HG03280 (cell line): ENCODE measurements around the gene RRAGC.
"Not testable (repeated sequence)": the region's sequence is repeated elsewhere in the genome, so short reads cannot be mapped to it uniquely, and the experiment has no call there.

Source experiments
- ATAC-seq: cut with Tn5 transposase; IDR thresholded peaks from one replicate; pipeline ENCODE4 v1.9.1; 2021; ENCODE audit warnings: mild to moderate bottlenecking, moderate library complexity; ENCODE audit not compliant: unreplicated experiment

The RRAGC gene

GRCh38 chr1:38858833-38859560 lies 575 bp downstream of the RRAGC start:
- ATAC-seq, result peak; percentile 26

- no peak for ATAC-seq
Observed at GRCh38 chr1:38852780-38853179, 6.8 kb downstream of the RRAGC start.

GRCh38 chr1:38848071-38848470 lies 11.5 kb downstream of the RRAGC start:
- ATAC-seq, result no peak

GRCh38 chr1:38846210-38846609 lies 13.4 kb downstream of the RRAGC start:
- no peak for ATAC-seq

- ATAC-seq, result not testable (repeated sequence)
Observed at GRCh38 chr1:38845088-38845487, 14.5 kb downstream of the RRAGC start.

DNA sequence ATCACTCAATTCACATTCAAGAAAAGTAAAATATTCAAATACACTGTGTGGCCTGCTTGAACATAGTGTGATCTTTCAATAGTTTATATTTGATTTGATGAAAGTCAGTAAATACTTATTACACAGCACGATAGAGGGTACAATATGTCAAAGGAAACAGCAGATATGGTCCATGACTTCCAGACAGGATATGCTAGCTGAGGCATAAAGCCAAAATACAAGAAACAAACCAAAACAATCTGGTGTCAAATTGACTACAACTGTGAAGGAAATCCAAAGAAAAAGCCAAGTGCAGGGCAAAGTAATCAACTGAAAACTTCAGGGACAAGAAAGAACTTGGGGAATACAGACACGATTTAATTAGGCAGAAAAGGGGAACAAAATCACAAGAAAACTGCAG lies 19.3 kb downstream of the RRAGC start:
- no peak for ATAC-seq

GRCh38 chr1:38839363-38839762 lies 20.2 kb downstream of the RRAGC start:
- ATAC-seq, result no peak

- not testable (repeated sequence) for ATAC-seq
Observed at GRCh38 chr1:38836316-38836715, 23.3 kb downstream of the RRAGC start.

DNA sequence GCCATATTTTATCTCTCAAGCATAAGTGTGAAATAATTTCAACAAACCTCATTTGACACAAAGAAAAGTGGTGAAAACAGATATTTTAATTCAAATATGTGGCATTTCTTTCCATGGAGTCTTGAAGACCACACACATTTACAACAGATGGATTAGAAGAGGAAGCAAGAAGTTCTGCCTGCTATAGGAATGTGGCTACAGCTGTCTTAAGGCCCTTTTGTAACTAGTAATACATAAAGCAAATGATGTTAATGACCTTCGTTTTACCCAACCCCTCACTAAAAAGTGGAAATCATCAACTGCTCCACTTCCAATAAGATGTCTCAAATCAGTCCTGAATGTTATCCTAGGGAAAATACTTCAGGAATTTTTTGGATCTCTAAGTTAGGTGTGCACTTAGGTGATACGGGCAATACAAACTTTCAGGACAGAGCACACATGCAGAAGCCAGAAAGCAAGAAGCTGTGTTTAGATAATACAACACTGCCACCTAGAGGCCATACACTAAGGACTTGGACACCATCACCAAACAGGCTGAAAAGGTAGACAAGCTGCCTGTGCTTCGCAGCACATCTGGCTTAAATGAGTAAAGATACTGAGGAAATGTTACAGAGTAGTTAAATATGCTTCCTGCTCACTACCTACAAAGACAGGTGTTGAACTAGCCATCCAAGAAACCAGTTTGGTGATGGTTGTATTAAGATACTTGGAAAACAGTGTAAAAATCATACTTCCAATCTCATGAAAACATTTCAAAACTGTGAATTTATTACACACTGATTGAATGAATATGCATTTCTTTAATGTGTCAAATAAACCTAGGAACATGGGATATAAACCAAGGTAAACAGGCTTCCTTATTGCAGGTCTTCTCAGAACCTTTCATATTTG lies 24.4 kb downstream of the RRAGC start:
- ATAC-seq, result peak; percentile 54

DNA sequence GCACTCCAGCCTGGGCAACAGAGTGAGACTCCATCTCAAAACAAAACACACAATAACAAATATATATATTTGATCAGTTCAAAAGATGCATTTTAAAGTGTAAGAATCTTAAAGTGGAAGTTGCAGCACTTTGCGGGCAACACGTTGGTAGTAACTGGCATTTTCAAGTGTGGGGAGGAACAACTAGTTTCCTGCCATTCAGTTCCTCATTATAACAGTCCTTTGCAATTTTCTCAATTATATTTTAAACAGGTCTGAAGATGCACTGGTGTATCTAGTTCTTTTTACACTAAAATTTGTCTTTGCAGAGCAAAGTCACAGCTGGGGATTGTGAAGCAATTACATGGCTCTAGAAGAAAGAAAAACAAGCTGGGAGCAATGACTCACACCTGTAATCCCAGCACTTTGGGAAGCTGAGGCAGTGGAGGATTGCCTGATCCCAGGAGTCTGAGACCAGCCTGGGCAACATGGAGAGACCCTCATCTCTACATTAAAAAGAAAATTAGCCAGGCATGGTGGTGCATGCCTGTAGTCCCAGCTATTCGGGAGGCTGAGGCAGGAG lies 25.3 kb downstream of the RRAGC start:
- ATAC-seq, result no peak

GRCh38 chr1:38833146-38833545 lies 26.4 kb downstream of the RRAGC start:
- no peak for ATAC-seq

DNA sequence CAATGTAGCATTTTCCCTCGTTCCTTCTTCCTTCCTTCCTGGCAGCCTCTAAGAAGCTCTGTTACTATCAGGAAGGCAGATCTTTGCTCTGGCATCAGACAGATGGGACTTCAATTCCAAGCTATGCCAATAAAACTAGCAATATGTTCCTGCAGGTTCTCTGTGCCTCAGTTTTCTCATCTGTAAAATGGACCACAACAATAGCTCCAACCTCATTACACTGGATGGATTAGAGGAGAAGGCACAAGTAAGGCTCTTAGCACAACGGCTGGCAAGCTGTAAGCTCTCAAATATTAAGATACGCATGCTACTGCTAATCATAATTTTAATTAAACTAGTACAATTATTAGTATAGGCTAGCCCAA lies 27.2 kb downstream of the RRAGC start:
- no peak for ATAC-seq

DNA sequence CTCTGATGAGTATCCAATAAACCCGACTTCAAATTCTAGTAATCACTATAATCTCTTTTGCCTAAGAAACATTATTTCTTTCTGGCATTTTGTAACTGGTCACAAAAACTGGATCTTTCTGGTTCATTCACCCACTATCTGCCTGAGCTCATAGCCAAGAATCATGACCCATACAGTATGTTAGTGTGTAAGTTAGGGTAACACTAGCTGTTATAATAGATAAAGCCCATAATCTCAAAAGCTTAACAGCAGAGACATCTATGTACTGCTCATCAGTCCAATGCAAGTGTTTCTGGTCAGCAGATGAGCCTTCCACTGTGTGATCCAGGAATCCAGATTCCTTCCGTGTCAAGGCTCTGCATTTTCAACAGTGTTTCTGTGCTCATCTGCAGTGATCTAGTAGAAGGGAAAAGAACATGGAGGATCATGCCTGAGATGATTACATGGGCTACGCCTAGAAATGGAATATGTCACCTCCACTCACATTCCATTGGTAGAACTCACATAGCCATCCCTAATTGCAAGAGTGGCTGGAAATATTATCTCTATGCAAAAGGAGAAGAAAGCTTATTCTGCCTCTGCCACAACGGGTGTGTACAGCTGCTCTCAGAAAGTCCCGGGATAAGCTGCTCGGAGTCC lies 27.7 kb downstream of the RRAGC start:
- no peak for ATAC-seq

- ATAC-seq, result no peak
Observed at GRCh38 chr1:38829368-38829767, 30.2 kb downstream of the RRAGC start.

DNA sequence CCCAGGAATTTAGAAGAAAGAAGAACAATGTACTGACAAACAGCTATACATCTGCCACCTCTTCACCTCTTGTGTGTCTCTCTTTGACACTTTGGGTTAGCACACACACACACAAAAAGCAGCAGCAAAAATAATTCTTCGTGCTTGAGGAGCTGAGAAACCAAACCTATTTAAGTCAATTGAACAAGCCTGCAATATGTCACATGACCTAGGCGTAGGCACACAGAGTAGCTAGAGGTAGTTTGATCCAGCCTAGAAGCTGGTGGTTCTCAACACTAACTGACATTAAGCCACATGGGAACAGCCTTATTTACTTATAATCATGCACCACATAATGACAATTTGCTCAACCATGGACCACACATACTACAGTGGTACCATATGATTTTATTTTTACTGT lies 32.3 kb downstream of the RRAGC start:
- no peak for ATAC-seq

- no peak for ATAC-seq
Observed at GRCh38 chr1:38826886-38827285, 32.7 kb downstream of the RRAGC start.

GRCh38 chr1:38826262-38826661 lies 33.3 kb downstream of the RRAGC start:
- no peak for ATAC-seq

GRCh38 chr1:38820860-38821259 lies 38.7 kb downstream of the RRAGC start:
- no peak for ATAC-seq

DNA sequence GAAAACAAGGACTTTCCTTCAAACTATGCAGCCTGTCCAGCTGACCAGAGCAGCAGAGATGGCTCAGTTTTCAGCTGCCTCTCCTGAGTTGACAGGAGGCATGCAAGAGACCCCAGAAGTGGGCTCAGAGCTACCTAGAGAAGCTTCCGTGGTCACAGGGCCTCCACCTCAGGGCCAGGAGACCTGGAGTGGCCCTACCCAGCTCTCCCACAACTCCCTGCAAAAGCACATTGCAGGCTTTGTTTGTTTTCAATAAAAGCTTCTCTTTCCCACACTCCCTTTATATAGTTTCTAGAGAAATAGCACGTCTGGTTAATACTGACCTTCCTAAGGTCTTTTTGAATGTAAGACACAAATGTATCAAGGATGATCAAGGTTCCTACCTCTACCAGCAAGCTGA lies 40.1 kb downstream of the RRAGC start:
- ATAC-seq, result no peak

DNA sequence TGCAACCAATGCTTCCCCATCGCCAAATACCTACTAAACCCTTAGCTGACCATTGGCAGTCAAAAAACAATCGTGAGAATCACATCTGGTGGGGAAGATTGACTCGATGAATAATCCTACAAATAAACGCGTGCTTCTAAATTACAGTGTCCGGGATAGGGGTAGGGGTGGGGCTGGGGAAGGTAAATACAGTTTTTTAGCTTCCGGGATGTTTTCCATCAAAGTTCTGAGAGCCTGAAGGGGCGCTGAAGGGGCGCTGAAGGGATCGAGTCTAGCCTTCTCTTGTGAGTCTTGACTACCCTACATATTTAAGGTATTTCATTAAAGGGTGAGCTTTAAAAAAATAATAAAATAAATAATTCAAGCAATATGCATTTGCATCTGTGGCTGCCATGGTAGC lies 40.5 kb downstream of the RRAGC start:
- ATAC-seq, result no peak

DNA sequence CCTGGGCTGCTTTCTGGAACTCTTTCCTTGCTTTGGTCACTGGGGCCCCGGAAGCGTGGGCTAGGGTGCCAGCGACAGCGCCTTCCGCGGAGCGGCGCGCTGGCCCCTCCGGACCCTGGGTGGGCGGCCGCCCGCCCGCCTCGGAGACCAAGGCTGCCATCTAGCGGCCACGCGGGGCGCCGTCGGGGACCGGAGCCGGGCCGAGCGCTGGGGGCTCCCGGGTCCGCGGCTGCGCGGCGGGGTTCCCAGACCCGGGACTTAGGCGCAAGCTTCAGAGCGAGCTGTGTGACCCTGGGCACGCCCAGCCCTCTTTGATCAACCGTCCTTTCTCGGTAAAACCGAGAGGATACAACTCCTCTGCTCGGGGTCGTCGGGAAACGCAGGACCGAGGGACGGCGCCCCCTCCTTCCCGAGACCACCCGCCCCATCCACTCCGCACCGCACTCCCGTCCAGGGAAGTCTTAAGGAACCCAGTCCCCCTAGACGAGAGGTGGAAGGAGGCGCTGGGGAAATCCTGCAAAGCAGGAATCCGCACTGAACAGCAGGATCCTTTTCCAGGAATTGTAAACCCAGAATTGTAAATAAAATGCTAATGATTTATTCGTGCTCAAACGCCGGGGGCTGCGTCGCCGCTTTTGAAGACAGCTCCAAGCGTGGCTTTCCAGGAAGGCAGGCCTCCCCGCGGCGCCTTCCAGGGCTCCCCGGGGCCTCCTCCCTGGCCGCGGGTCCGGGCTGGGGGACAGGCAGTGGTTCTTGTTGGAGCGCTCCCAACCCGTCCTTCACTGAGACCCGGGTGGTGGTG lies 41.2 kb downstream of the RRAGC start:
- no peak for ATAC-seq
